Measurements from ENCODE around the gene CCNI. TPM values are rescaled to one million over a fixed set of nuclear protein-coding genes. Genes with fewer than 3 reads are reported as not detected.

Gene CCNI
- total and polyA plus RNA-seq, 2 of the 13 experiments (the other 11 are each of a cell fraction or from before 2014, with no cell fraction given): 43.5 to 122 TPM

DNA sequence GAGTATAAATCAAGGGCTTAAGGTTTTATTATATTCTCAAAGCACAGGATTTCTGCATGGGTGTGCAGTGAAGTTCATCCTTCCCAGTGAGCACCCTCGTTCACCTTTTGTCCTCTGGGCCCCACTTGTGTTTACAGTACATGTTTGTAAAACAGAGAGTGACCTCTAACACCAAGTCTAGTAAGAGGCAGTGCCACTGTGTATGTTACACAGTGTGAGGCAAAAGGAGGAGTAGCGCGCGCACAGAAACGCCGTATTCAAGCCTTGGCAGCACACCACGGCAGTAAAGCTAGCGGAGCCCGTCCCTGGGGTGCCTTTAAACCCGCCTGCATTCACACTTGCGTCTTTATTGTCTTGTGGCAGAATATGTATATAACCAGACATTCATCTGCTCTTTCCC is 51.9 kb downstream of the CCNI start (continued):
- TF ChIP-seq SETDB1 (CRISPR knock-in tag; IDR thresholded peaks at IDR 0.05; ENCODE audit: borderline replicate concordance) (no peak), MTA3 (CRISPR knock-in tag; IDR thresholded peaks at IDR 0.05) (no peak), RARA (CRISPR knock-in tag; IDR thresholded peaks at IDR 0.05) (peak; percentile 90), RELA (CRISPR knock-in tag; IDR thresholded peaks at IDR 0.05) (no peak)
- TF ChIP-seq, protein P1, sequence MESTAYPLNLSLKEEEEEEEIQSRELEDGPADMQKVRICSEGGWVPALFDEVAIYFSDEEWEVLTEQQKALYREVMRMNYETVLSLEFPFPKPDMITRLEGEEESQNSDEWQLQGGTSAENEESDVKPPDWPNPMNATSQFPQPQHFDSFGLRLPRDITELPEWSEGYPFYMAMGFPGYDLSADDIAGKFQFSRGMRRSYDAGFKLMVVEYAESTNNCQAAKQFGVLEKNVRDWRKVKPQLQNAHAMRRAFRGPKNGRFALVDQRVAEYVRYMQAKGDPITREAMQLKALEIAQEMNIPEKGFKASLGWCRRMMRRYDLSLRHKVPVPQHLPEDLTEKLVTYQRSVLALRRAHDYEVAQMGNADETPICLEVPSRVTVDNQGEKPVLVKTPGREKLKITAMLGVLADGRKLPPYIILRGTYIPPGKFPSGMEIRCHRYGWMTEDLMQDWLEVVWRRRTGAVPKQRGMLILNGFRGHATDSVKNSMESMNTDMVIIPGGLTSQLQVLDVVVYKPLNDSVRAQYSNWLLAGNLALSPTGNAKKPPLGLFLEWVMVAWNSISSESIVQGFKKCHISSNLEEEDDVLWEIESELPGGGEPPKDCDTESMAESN (CRISPR knock-in tag; conservative IDR thresholded peaks at IDR 0.05): no peak

DNA sequence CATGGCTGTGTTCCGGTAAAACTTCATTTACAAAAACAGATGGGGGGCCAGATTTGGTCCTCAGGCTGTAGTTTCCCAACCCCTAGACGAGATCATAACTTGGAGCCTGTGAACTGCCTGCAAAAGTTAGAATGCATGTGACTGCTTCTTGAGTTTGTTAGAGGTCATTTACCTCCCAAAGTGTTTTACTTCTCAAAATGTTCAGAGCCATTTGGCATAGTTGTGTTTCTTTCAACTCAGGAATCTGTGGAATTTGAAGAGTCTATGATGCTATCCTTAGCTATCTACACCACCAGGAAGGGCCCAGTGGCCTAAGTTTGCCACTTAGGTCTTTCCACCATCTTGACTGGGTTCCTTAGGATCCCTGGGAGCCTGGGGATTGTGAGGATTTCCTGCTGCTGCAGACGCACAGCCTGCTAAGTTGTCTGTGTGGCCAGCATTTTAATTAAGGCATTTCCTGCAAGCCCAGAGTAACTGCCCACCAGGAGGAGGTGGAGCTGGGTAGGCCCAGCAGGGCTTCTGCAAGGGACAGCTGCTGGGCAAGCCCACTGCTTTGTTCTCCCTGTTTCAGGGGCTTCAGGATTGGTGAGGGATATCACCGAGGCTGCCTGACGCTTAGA is 53.1 kb downstream of the CCNI start:
- Histone ChIP-seq H3K27ac (ENCODE audit: extremely low read length, insufficient read depth, low read length) (no peak overlapping the region), H4K20me1 (ENCODE audit: insufficient read depth, low read length) (no peaks in the 10 kb centered on the region), H3K4me2 (ENCODE audit: low read depth, low read length) (no peak overlapping the region), H3K4me3 (replicated peaks in 1 of 3; ENCODE audit: insufficient read depth in 1 of 3, low read depth in 2 of 3, low read length in 3 of 3) (no peak overlapping the region), H3K27me3 (ENCODE audit: control insufficient read depth in 1 of 2, insufficient read depth in 2 of 2, low read length in 2 of 2) (no peaks in the 10 kb centered on the region), H3K36me3 (replicated peaks in 1 of 2; ENCODE audit: control insufficient read depth in 1 of 2, insufficient read depth in 2 of 2, low read length in 2 of 2) (peaks cover 1 to 55% of the 10 kb centered on the region in 2 experiments), H3K9me3 (ENCODE audit: low read length) (no peaks in the 10 kb centered on the region), H3K79me2 (ENCODE audit: insufficient read depth, low read length) (no peaks in the 10 kb centered on the region), H3K9ac (ENCODE audit: insufficient read depth, low read depth, low read length) (no peak overlapping the region), H3K4me1 (ENCODE audit: insufficient read depth, low read length) (peaks cover 34% of the 10 kb centered on the region), H2AFZ (ENCODE audit: low read length) (no peak overlapping the region)
- ChIA-PET POLR2A (no interaction called here), CTCF (ENCODE audit: low intra/inter-chr PET ratio, low total read pairs) (no interaction called here)
- BruUV-seq (replicated peaks): no TSS peak
- no peak for FAIRE-seq
- in situ Hi-C loops (cut with HindIII; ENCODE audit: extremely low pct_ligation_motif_present, low pct_unique_long_range_greater_than_20kb) (no loop called here), intact Hi-C loops (cut with micrococcal nuclease; ENCODE audit: unreplicated experiment) (loop anchor here (1.0 kb wide), 1 partner anchor 14 kb away; no protein-coding TSS in a partner anchor)
- 94% methylated on average over 5 of the region's 5 CpGs for WGBS (ENCODE audit: low lambda C conversion rate)
- TF ChIP-seq ZNF180 (CRISPR knock-in tag; IDR thresholded peaks at IDR 0.05; ENCODE audit: borderline replicate concordance, low read depth): no peak
- TF ChIP-seq ZNF530 (CRISPR knock-in tag; IDR thresholded peaks at IDR 0.05; ENCODE audit: low read depth): no peak
- TF ChIP-seq CBX2 (IDR thresholded peaks at IDR 0.05; ENCODE audit: low read depth, low read length): no peak
- TF ChIP-seq CBX2 (CRISPR knock-in tag; IDR thresholded peaks at IDR 0.05; ENCODE audit: low read depth): no peak
- no peak for TF ChIP-seq NFE2 (CRISPR knock-in tag; IDR thresholded peaks at IDR 0.05)
- no peak for TF ChIP-seq ZNF772 (CRISPR knock-in tag; IDR thresholded peaks at IDR 0.05)
- TF ChIP-seq SMAD3 (CRISPR knock-in tag; IDR thresholded peaks at IDR 0.05): no peak
- no peak for TF ChIP-seq ARID2 (CRISPR knock-in tag; IDR thresholded peaks at IDR 0.05; ENCODE audit: borderline replicate concordance)
- no peak for TF ChIP-seq ZNF543 (CRISPR knock-in tag; IDR thresholded peaks at IDR 0.05)
- TF ChIP-seq, protein P2, sequence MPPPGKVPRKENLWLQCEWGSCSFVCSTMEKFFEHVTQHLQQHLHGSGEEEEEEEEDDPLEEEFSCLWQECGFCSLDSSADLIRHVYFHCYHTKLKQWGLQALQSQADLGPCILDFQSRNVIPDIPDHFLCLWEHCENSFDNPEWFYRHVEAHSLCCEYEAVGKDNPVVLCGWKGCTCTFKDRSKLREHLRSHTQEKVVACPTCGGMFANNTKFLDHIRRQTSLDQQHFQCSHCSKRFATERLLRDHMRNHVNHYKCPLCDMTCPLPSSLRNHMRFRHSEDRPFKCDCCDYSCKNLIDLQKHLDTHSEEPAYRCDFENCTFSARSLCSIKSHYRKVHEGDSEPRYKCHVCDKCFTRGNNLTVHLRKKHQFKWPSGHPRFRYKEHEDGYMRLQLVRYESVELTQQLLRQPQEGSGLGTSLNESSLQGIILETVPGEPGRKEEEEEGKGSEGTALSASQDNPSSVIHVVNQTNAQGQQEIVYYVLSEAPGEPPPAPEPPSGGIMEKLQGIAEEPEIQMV (CRISPR knock-in tag; IDR thresholded peaks at IDR 0.05; ENCODE audit: low read depth): no peak
- no peak for TF ChIP-seq KLF6 (CRISPR knock-in tag; IDR thresholded peaks at IDR 0.05)
- no peak for DNase-seq (ENCODE audit: low spot score)
- no peak for ATAC-seq
